Measurements from ENCODE around the gene RBM7.

GRCh38 chr11:114379394-114380069 lies 20.9 kb upstream of the RBM7 start:
- TF ChIP-seq CTCF (IDR thresholded peaks at IDR 0.05), result no peak
- TF ChIP-seq POLR2A (IDR thresholded peaks at IDR 0.05), result no peak

Measured in lower leg skin (tissue), 3 donors.